Muscle layer of duodenum (tissue), 2 donors: ENCODE results near the gene KRTAP4-7.
"Not testable (repeated sequence)": the region's sequence is repeated elsewhere in the genome, so short reads cannot be mapped to it uniquely, and the experiment has no call there.

ENCODE experiments used
- H3K27ac ChIP-seq: one replicate; pipeline ENCODE4 v1.7.0; 2013; ENCODE audit warnings: mild to moderate bottlenecking, low read length
- H3K27me3 ChIP-seq: one replicate; pipeline ENCODE4 v1.7.0; 2013; ENCODE audit warnings: low read depth, mild to moderate bottlenecking, control low read depth, low read length
- H3K36me3 ChIP-seq, 2 donors: one replicate each; pipeline ENCODE4 v1.7.0; 2013; ENCODE audit warnings: low read length in 2 of 2, control low read depth in 1 of 2, mild to moderate bottlenecking in 1 of 2; ENCODE audit not compliant: insufficient read depth in 2 of 2, control insufficient read depth in 1 of 2
- H3K4me1 ChIP-seq, 2 donors: one replicate each; pipeline ENCODE4 v1.7.0; 2013; ENCODE audit warnings: low read length in 2 of 2, mild to moderate bottlenecking in 2 of 2, control low read depth in 1 of 2, moderate library complexity in 1 of 2; ENCODE audit not compliant: insufficient read depth in 2 of 2, control insufficient read depth in 1 of 2
- H3K4me3 ChIP-seq, 2 donors: one replicate each; pipeline ENCODE4 v1.7.0; 2013; ENCODE audit warnings: low read length in 2 of 2, low read depth in 1 of 2, mild to moderate bottlenecking in 1 of 2
- H3K9me3 ChIP-seq, 2 donors: one replicate each; pipeline ENCODE4 v1.7.0; 2013; ENCODE audit warnings: low read length in 2 of 2, control low read depth in 1 of 2, mild to moderate bottlenecking in 1 of 2; ENCODE audit not compliant: control insufficient read depth in 1 of 2
- donor health status: healthy.

Gene KRTAP4-7

GRCh38 chr17:41084100-41084856 is at the start of gene KRTAP4-7:
TSS of gene KRTAP4-7 (plus strand) at chr17:41084150. CDS start at chr17:41084207, 57 bp downstream.
- not testable (repeated sequence) for H3K4me1 ChIP-seq, H3K27me3 ChIP-seq, H3K4me3 ChIP-seq, H3K9me3 ChIP-seq, H3K27ac ChIP-seq, H3K36me3 ChIP-seq

GRCh38 chr17:41034346-41034935 is 49.5 kb upstream of the KRTAP4-7 start, which contains the start of gene KRTAP1-3:
TSS of gene KRTAP1-3 (minus strand) at chr17:41034874. CDS start at chr17:41034821, 53 bp downstream.
- not testable (repeated sequence) for H3K9me3 ChIP-seq, H3K27me3 ChIP-seq, H3K4me3 ChIP-seq, H3K4me1 ChIP-seq, H3K27ac ChIP-seq, H3K36me3 ChIP-seq

DNA sequence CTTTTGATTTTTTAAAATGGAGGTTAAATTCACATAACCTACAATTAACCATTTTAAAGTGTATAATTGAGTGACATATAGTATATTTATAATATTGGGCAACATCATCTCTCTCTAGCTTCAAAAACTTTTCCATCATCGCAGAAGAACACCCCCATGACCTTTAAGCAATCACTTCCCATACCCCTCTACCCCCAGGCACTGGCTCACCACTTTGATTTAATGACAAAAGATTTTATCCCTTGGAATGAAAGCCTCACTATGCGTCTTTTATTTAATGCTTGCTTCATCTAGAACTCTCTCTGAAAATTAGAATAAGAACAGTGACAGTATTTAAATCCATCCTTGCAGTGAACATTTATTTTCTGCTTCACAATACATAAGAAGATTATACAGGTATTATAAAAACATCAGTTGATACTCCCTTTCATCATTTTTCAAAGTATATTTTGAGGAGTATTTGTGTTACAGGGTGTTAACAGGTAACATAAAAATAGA is 46.0 kb upstream of the KRTAP4-7 start:
- peaks cover 0 to 4% of the 10 kb centered on the region in 2 donors for H3K9me3 ChIP-seq
- no peaks in the 10 kb centered on the region for H3K36me3 ChIP-seq
- no peak overlapping the region for H3K4me3 ChIP-seq
- no peaks in the 10 kb centered on the region for H3K27me3 ChIP-seq
- no peak overlapping the region for H3K27ac ChIP-seq
- H3K4me1 ChIP-seq: no peaks in the 10 kb centered on the region

GRCh38 chr17:41040783-41041571 is 43.0 kb upstream of the KRTAP4-7 start, which contains the start of gene KRTAP1-1:
TSS of gene KRTAP1-1 (minus strand) at chr17:41041450. CDS start at chr17:41041397, 53 bp downstream.
- not testable (repeated sequence) for H3K27ac ChIP-seq, H3K4me1 ChIP-seq, H3K4me3 ChIP-seq, H3K9me3 ChIP-seq, H3K27me3 ChIP-seq, H3K36me3 ChIP-seq

GRCh38 chr17:41042953-41043352 is 41.0 kb upstream of the KRTAP4-7 start:
- Histone ChIP-seq H3K36me3 (no peaks in the 10 kb centered on the region), H3K4me1 (no peaks in the 10 kb centered on the region), H3K27ac (no peak overlapping the region), H3K4me3 (no peak overlapping the region), H3K9me3 (peaks cover 0 to 8% of the 10 kb centered on the region in 2 donors), H3K27me3 (no peaks in the 10 kb centered on the region)

DNA sequence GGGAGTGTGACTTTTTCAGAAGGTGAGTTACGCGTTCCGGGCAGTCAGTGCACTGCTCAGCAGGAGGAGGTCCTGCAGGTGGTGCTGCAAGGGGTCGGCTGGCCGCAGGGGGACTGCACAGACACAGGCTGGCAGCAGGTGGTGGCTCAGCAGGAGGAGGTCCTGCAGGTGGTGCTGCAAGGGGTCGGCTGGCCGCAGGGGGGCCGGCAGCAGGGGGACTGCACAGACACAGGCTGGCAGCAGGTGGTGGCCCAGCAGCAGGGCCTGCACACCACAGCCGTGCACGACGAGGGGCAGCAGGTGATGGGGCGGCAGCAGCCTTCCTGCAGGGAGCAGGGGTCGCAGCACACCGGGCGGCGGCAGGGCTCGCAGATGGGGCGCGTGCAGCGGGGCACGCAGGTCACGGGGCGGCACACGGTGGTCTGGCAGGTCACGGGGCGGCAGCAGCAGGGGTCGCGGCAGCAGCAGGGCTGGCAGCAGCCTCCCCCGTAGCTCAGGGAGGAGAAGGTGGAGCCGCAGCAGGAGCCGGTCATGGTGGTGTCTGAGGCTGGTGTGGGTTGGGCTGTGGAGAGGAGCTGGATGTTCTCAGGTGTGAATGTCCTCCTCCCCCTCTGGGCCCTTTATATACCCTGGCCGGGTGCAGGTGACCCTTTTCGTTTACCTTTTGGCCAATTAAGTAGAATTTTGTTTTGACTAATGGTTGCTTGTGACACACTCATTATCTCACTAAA is 37.0 kb upstream of the KRTAP4-7 start, which contains the start of gene KRTAP2-1:
Gene KRTAP2-1 (minus strand): TSS at position 582 of the 731 bp plus-strand sequence. CDS start 49 bp downstream, at position 533.
- H3K27ac ChIP-seq, H3K4me3 ChIP-seq, H3K4me1 ChIP-seq, H3K27me3 ChIP-seq, H3K36me3 ChIP-seq, H3K9me3 ChIP-seq: not testable (repeated sequence)

DNA sequence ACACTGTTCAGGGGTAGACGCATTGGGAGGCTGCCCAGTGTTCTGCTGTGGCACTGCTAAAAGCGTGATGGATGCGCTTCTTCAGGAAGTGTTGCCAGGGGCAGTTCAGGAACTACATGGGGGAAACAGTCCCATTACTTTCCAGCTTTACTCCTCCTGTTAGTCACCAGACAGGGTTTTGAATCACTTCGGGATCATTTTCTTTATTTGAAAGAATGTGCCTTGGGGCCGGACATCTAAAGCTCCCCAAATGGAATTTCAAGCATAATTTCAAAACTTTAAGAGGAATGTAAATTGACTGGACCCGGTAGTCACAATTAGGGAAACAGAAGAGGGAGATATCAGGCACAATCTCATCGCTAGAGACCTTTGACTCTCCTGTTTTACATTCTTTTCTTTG is 35.5 kb upstream of the KRTAP4-7 start:
- no peaks in the 10 kb centered on the region for H3K27me3 ChIP-seq
- no peak overlapping the region for H3K27ac ChIP-seq
- no peak overlapping the region for H3K4me3 ChIP-seq
- H3K4me1 ChIP-seq: no peaks in the 10 kb centered on the region
- H3K9me3 ChIP-seq: peaks cover 0 to 4% of the 10 kb centered on the region in 2 donors
- no peaks in the 10 kb centered on the region for H3K36me3 ChIP-seq

- Histone ChIP-seq H3K9me3 (no peaks in the 10 kb centered on the region), H3K36me3 (no peaks in the 10 kb centered on the region), H3K4me3 (no peak overlapping the region), H3K27ac (no peak overlapping the region), H3K4me1 (no peaks in the 10 kb centered on the region), H3K27me3 (no peaks in the 10 kb centered on the region)
These were observed 34.8 kb upstream of the KRTAP4-7 start for GRCh38 chr17:41049110-41049509.

DNA sequence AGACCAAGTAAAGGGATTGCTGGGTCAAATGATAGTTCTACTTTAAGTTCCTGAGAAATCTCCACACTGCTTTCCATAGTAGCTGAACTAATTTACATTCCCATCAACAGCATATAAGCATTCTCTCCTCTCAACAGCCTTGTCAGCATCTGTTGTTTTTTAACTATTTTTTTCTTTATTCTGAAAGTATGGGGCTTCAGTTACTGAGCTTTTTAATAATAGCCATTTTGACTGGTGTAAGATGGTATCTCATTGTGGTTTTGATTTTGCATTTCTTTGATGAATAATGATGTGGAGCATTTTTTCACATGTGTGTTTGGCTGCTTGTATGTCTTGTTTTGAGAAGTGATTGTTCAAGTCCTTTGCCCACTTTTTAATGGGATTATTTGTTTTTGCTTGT is 31.4 kb upstream of the KRTAP4-7 start:
- Histone ChIP-seq H3K27ac (no peak overlapping the region), H3K4me3 (no peak overlapping the region), H3K9me3 (peaks cover 0 to 3% of the 10 kb centered on the region in 2 donors), H3K27me3 (no peaks in the 10 kb centered on the region), H3K36me3 (no peaks in the 10 kb centered on the region), H3K4me1 (no peaks in the 10 kb centered on the region)

DNA sequence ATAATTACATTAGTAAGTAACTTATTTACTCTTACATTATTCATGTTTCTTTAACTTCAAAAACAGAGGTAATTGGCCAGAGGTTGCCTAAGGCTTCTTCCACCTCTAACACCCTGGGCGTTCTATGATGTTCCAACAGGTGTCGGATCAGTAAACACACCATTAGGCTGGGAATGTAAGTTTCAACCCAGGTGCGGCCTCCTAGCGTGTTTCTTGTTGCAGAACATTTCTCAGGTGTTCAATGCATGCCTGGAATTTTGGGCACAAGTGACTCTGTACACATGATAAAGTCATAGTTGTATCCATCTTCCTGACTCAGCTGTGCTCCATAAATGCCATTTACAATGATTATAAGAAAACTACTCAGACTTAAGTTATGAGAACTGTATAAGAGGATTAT is 29.9 kb upstream of the KRTAP4-7 start:
- H3K27ac ChIP-seq: no peak overlapping the region
- no peaks in the 10 kb centered on the region for H3K36me3 ChIP-seq
- no peak overlapping the region for H3K4me3 ChIP-seq
- no peaks in the 10 kb centered on the region for H3K4me1 ChIP-seq
- H3K9me3 ChIP-seq: peaks cover 0 to 5% of the 10 kb centered on the region in 2 donors
- no peaks in the 10 kb centered on the region for H3K27me3 ChIP-seq
